Kidney epithelial cell (primary cell): Measurements from ENCODE around the gene CTCFL. TPM values are rescaled to one million over a fixed set of nuclear protein-coding genes. Genes with fewer than 3 reads are reported as not detected.

ENCODE experiments used
- DNase-seq: peaks from one replicate; pipeline ENCODE4 v3.0.0-alpha.2; 2010; ENCODE audit warnings: low read depth
- H3K27me3 ChIP-seq: 2 replicates; pipeline ENCODE4 v1.6.0; 2011; ENCODE audit warnings: low read length; ENCODE audit not compliant: control insufficient read depth, insufficient read depth
- H3K36me3 ChIP-seq: 2 replicates; pipeline ENCODE4 v1.5.1; 2011; ENCODE audit warnings: low read length; ENCODE audit not compliant: control insufficient read depth, insufficient read depth
- H3K4me3 ChIP-seq: 2 replicates; pipeline ENCODE4 v1.5.1; 2011; ENCODE audit warnings: low read depth, mild to moderate bottlenecking, control low read depth, low read length
- total RNA-seq: library from RNA; depleted of rRNA; stranded (reverse); fragments of >200 nt; gene quantifications from 2 replicates; pipeline ENCODE4 v1.2.3, GENCODE V29; 2015
- TF ChIP-seq, protein P1 (sequence below): IDR thresholded peaks from 2 replicates; pipeline ENCODE4 v1.5.1; 2011; ENCODE audit warnings: mild to moderate bottlenecking, moderate library complexity, low read length, control low read depth, inconsistent platforms; ENCODE audit not compliant: insufficient read depth, poor library complexity, severe bottlenecking

CTCFL gene
- total RNA-seq, 1 donor from 2014 or later = 0.17 TPM

GRCh38 chr20:57470666-57471495 lies 54.1 kb downstream of the CTCFL start:
- TF ChIP-seq, protein P1, sequence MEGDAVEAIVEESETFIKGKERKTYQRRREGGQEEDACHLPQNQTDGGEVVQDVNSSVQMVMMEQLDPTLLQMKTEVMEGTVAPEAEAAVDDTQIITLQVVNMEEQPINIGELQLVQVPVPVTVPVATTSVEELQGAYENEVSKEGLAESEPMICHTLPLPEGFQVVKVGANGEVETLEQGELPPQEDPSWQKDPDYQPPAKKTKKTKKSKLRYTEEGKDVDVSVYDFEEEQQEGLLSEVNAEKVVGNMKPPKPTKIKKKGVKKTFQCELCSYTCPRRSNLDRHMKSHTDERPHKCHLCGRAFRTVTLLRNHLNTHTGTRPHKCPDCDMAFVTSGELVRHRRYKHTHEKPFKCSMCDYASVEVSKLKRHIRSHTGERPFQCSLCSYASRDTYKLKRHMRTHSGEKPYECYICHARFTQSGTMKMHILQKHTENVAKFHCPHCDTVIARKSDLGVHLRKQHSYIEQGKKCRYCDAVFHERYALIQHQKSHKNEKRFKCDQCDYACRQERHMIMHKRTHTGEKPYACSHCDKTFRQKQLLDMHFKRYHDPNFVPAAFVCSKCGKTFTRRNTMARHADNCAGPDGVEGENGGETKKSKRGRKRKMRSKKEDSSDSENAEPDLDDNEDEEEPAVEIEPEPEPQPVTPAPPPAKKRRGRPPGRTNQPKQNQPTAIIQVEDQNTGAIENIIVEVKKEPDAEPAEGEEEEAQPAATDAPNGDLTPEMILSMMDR = no peak
- Histone ChIP-seq H3K36me3 (no peaks in the 10 kb centered on the region), H3K27me3 (peaks cover 32% of the 10 kb centered on the region), H3K4me3 (no peak overlapping the region)
- DNase-seq = no peak

GRCh38 chr20:57470212-57470522 lies 54.8 kb downstream of the CTCFL start:
- Histone ChIP-seq H3K27me3 (peaks cover 34% of the 10 kb centered on the region), H3K36me3 (no peaks in the 10 kb centered on the region), H3K4me3 (no peak overlapping the region)
- TF ChIP-seq, protein P1 = no peak
- no peak for DNase-seq

DNA sequence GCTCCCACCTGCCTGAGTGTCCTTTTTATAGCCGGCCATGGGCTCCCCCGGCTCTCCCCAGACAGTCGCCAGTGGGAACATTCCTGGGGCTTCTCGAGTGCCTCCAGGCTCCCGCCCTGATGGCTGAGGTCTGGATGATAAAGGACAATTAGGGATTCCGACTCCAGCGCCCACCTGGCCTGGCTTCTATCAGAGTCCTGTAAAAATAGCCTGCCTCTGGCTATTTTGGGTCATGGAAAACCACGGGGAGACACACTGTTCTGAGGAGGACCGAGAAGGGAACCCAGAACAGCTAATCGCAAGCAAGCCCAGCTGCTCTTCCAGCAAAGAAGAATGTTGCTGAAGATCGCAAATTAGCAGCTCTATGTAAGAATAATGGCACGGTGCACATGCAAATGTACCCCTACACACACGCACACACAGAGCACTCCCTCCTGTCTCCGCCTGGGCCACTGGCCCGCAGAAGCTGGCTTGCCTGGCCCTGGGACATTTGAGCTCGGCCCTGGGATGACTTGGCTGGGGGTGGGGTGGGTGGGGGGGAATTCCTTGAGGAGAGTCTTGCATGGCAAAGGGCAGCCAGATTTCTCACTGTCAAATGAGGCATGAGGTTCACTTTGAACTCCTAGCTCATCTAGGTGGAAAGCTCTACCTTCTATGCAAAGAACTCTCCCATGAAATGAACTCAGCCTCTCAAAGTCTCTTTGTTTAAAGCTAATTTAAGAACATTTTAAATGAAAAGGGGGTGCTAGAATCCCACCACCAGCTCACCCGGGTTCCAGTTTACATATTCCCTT lies 55.3 kb downstream of the CTCFL start:
- no peak for DNase-seq
- H3K27me3 ChIP-seq = peaks cover 37% of the 10 kb centered on the region

GRCh38 chr20:57468523-57469417 lies 56.2 kb downstream of the CTCFL start:
- no peak for DNase-seq
- H3K27me3 ChIP-seq = peaks cover 41% of the 10 kb centered on the region
- no peak overlapping the region for H3K4me3 ChIP-seq
- TF ChIP-seq, protein P1 = no peak
- H3K36me3 ChIP-seq = no peaks in the 10 kb centered on the region

More for the DNA sequence above, 55.3 kb downstream of the CTCFL start:
- H3K4me3 ChIP-seq = no peak overlapping the region
- no peaks in the 10 kb centered on the region for H3K36me3 ChIP-seq
- TF ChIP-seq, protein P1 = no peak

- TF ChIP-seq, protein P1 = no peak
- Histone ChIP-seq H3K4me3 (no peak overlapping the region), H3K27me3 (peaks cover 41% of the 10 kb centered on the region), H3K36me3 (no peaks in the 10 kb centered on the region)
- no peak for DNase-seq
These were observed 57.2 kb downstream of the CTCFL start for GRCh38 chr20:57467742-57468141.
